Stomach (tissue), 4 donors: ENCODE results near the gene CACNA2D3.

Source experiments
- POLR2AphosphoS5 ChIP-seq, 3 donors: sonication (generic); formaldehyde crosslinking; IDR thresholded peaks; one replicate each; pipeline ENCODE4 v1.6.1; 2016; ENCODE audit warnings: antibody characterized with exemption in 3 of 3
- TF ChIP-seq, protein P1 (sequence below), 7 experiments: fragments of 450-650 bp in 4 of 7; fragments of 200-600 bp in 3 of 7; sonication (generic) in 3 of 7; IDR thresholded peaks; one replicate each; pipeline ENCODE4 v1.5.1; 2016 to 2019; ENCODE audit warnings: antibody characterized with exemption in 7 of 7, control low read depth in 2 of 7, mild to moderate bottlenecking in 1 of 7

GRCh38 chr3:54988302-54988837 is 866.0 kb downstream of the CACNA2D3 start:
- no peak for TF ChIP-seq POLR2AphosphoS5 (IDR thresholded peaks at IDR 0.05)
- TF ChIP-seq, protein P1, sequence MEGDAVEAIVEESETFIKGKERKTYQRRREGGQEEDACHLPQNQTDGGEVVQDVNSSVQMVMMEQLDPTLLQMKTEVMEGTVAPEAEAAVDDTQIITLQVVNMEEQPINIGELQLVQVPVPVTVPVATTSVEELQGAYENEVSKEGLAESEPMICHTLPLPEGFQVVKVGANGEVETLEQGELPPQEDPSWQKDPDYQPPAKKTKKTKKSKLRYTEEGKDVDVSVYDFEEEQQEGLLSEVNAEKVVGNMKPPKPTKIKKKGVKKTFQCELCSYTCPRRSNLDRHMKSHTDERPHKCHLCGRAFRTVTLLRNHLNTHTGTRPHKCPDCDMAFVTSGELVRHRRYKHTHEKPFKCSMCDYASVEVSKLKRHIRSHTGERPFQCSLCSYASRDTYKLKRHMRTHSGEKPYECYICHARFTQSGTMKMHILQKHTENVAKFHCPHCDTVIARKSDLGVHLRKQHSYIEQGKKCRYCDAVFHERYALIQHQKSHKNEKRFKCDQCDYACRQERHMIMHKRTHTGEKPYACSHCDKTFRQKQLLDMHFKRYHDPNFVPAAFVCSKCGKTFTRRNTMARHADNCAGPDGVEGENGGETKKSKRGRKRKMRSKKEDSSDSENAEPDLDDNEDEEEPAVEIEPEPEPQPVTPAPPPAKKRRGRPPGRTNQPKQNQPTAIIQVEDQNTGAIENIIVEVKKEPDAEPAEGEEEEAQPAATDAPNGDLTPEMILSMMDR (IDR thresholded peaks at IDR 0.05) = no peak
